ENCODE results near the gene PUS1. TPM values are rescaled to one million over a fixed set of nuclear protein-coding genes. Genes with fewer than 3 reads are reported as not detected.

Gene PUS1
- total RNA-seq, 1 donor from 2014 or later = 25.4 TPM

- DNase-seq (ENCODE audit: extremely low read depth, low read depth, low spot score) = no peak
These were observed 59.1 kb downstream of the PUS1 start for GRCh38 chr12:131988054-131988796.

- no peak for DNase-seq (ENCODE audit: extremely low read depth, low read depth, low spot score)
These were observed 59.9 kb downstream of the PUS1 start for GRCh38 chr12:131989021-131989420.

- no peak for DNase-seq (ENCODE audit: extremely low read depth, low read depth, low spot score)
These were observed 61.2 kb downstream of the PUS1 start for GRCh38 chr12:131990066-131990979.

- no peak for DNase-seq (ENCODE audit: extremely low read depth, low read depth, low spot score)
These were observed 61.9 kb downstream of the PUS1 start for GRCh38 chr12:131990980-131991305.

GRCh38 chr12:131991816-131992430 lies 62.8 kb downstream of the PUS1 start:
- DNase-seq (ENCODE audit: extremely low read depth, low read depth, low spot score) = no peak

- no peak for DNase-seq (ENCODE audit: extremely low read depth, low read depth, low spot score)
These were observed 65.5 kb downstream of the PUS1 start for GRCh38 chr12:131994589-131994988.

Other genes with a start within 250 kb of the PUS1 start
- 17.1 and 33.1 TPM in 2 replicates for gene SFSWAP, start 218.2 kb upstream of the PUS1 start, total RNA-seq
- 24.3 and 26.6 TPM in 2 replicates for gene MMP17, start 100.9 kb upstream of the PUS1 start, total RNA-seq
- 17.6 and 21.9 TPM in 2 replicates for gene ULK1, start 34.7 kb upstream of the PUS1 start, total RNA-seq
- 23.5 and 43.1 TPM in 2 replicates for gene EP400, start 20.7 kb downstream of the PUS1 start, total RNA-seq
- 9.9 and 16.0 TPM in 2 replicates for gene DDX51, start 215.0 kb downstream of the PUS1 start, total RNA-seq
- gene NOC4L, start 215.2 kb downstream of the PUS1 start, total RNA-seq = 22.0 and 23.2 TPM in 2 replicates

All from glomerular endothelial cell (primary cell).